ENCODE measurements around the gene ANKS6.

ANKS6 gene

GRCh38 chr9:98808411-98808815 is 12.1 kb upstream of the ANKS6 start:
- peak overlapping the region; percentile 43 for H3K4me3 ChIP-seq (ENCODE audit: low read length)
- TF ChIP-seq, protein P1, sequence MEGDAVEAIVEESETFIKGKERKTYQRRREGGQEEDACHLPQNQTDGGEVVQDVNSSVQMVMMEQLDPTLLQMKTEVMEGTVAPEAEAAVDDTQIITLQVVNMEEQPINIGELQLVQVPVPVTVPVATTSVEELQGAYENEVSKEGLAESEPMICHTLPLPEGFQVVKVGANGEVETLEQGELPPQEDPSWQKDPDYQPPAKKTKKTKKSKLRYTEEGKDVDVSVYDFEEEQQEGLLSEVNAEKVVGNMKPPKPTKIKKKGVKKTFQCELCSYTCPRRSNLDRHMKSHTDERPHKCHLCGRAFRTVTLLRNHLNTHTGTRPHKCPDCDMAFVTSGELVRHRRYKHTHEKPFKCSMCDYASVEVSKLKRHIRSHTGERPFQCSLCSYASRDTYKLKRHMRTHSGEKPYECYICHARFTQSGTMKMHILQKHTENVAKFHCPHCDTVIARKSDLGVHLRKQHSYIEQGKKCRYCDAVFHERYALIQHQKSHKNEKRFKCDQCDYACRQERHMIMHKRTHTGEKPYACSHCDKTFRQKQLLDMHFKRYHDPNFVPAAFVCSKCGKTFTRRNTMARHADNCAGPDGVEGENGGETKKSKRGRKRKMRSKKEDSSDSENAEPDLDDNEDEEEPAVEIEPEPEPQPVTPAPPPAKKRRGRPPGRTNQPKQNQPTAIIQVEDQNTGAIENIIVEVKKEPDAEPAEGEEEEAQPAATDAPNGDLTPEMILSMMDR (IDR thresholded peaks at IDR 0.05; ENCODE audit: insufficient read depth, low read depth, low read length, missing control alignments): no peak
- DNase-seq (ENCODE audit: low read depth): no peak

GRCh38 chr9:98807814-98808195 is 11.4 kb upstream of the ANKS6 start:
- TF ChIP-seq, protein P1 (IDR thresholded peaks at IDR 0.05; ENCODE audit: insufficient read depth, low read depth, low read length, missing control alignments): no peak
- peak; percentile 19 for DNase-seq (ENCODE audit: low read depth)
- peak overlapping the region; percentile 43 for H3K4me3 ChIP-seq (ENCODE audit: low read length)

- H3K4me3 ChIP-seq (ENCODE audit: low read length): peak within 1 kb of the TSS; percentile 43
- DNase-seq (ENCODE audit: low read depth): no peak
- TF ChIP-seq, protein P1 (IDR thresholded peaks at IDR 0.05; ENCODE audit: insufficient read depth, low read depth, low read length, missing control alignments): no peak
Measured at GRCh38 chr9:98807070-98807813, 10.9 kb upstream of the ANKS6 start, which contains the start of gene GALNT12. GALNT12 (plus strand) TSS chr9:98807670; CDS start chr9:98807699, 29 bp downstream.

- no peak overlapping the region for H3K4me3 ChIP-seq (ENCODE audit: low read length)
- TF ChIP-seq, protein P1 (IDR thresholded peaks at IDR 0.05; ENCODE audit: insufficient read depth, low read depth, low read length, missing control alignments): peak; percentile 43
- peak; percentile 24 for DNase-seq (ENCODE audit: low read depth)
Measured at GRCh38 chr9:98806394-98807035, 10.2 kb upstream of the ANKS6 start.

DNA sequence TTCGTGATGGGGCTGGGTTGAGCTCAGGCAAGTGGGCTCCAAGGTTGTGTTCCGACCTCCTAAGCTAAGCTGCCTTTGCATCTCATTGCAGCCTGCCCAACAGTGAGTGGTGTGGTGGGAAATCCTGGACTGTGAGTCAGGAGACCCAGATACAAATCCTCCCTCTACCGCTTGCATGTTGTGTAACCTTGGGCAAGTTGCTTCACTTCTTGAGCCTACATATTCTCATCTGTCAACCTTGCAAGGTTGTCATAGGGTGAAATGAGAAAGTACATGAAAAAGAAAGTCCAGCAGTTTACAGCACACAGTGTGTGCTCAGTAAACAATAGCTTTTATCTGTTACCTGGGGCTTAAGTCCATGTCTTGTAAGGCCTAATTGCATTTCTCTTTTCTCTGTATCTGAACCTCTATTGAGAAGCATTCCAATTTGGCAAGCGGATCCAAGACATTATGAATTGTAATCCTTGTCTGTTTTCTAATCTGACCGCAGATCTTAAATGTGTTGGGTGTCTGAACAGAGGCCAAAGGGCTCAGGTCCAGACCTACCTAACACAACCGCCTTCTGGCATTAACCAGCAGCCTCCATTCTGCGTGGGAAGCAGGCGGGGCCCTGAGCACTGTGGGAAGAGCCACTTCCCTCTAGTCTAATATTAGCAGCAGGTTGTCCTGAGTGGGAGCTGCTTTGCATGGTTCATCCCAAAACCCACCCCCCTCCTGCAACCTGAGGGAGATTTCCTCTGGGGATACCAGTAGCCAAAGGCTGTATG is 9.3 kb upstream of the ANKS6 start:
- no peak overlapping the region for H3K4me3 ChIP-seq (ENCODE audit: low read length)
- TF ChIP-seq, protein P1 (IDR thresholded peaks at IDR 0.05; ENCODE audit: insufficient read depth, low read depth, low read length, missing control alignments): no peak
- DNase-seq (ENCODE audit: low read depth): peak; percentile 93

DNA sequence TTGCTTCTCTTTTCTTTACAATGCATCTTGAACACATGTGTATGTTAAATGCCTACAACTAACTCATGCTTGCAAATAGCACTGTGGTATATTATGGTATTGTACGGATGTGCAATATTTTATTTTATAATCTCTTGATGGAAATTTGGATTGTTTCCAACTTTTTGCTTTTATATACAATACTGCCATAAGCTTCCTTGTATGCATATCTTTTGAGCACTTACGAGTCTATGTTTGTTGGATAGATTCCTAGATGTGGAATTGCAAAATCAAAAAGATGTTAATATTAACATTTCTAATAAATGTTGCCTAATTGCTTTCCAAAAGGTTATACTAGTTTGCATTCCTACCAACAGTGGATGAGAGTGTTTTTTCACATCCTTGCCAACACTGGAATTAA is 7.7 kb upstream of the ANKS6 start:
- no peak overlapping the region for H3K4me3 ChIP-seq (ENCODE audit: low read length)
- TF ChIP-seq, protein P1 (IDR thresholded peaks at IDR 0.05; ENCODE audit: insufficient read depth, low read depth, low read length, missing control alignments): no peak

More for the DNA sequence above, 7.7 kb upstream of the ANKS6 start:
- DNase-seq (ENCODE audit: low read depth): no peak
